GM21447 (cell line): ENCODE data around the gene ZNF532.
"Not testable (repeated sequence)": the region's sequence is repeated elsewhere in the genome, so short reads cannot be mapped to it uniquely, and the experiment has no call there.

Experiments
- ATAC-seq: cut with Tn5 transposase; IDR thresholded peaks from one replicate; pipeline ENCODE4 v1.9.1; 2021; ENCODE audit not compliant: unreplicated experiment

ZNF532 gene

DNA sequence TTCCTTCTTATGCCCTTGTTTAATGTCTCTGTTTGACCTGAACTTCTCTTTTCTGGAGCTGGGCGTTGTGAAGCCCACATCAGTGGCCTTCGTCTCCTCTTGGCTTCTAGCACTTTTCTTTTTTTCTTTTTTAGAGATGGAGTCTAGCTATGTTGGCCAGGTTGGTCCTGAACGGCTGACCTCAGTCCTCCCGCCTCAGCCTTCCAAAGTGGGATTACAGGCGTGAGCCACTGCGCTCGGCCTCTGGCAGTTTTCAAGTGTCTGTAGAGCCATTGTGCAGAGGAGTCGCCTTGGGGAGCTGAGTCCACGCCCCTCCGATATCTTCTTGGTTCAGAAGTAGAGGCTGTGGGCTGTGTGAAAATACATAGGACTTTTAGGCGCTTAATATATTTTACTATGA lies 36.5 kb downstream of the ZNF532 start:
- no peak for ATAC-seq

DNA sequence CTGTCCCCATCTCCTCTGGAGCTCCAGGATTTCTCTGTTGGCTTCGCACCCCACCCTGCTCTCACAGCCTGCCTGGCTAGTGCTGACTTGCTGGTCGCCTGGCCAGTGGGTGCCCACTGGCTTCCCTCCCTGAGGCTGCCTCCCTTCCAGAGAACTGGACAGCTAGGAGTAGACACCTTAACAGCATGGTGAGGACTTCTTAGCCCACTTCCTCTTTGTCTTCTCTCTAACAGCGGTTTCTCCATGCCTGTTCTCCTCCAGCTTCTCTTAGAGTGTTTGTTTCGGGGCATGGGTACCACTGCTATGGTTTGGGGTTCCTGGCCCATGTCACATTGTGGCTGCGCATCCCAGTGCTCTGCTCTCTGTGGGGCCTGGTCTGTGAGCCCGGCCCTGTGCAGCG lies 37.1 kb downstream of the ZNF532 start:
- ATAC-seq = no peak

DNA sequence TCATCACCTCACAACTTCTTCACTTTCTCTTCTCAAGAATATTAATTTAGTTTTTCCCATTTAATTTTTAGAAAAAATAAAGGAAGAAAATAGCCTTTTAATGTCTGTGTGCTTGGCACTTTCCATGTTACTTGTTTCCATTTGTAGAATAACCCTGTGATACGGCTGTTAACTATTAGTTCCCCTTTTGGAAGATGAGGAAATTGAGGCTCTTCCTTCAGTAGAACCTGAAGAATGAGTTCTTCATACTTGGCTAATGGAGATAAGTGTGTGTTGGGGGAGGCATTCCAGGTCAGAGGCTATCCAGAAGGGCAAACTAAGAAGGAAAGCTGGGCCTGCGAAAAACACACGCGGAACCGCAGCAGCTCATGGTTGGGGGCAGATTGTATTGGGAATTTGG lies 38.3 kb downstream of the ZNF532 start:
- no peak for ATAC-seq

DNA sequence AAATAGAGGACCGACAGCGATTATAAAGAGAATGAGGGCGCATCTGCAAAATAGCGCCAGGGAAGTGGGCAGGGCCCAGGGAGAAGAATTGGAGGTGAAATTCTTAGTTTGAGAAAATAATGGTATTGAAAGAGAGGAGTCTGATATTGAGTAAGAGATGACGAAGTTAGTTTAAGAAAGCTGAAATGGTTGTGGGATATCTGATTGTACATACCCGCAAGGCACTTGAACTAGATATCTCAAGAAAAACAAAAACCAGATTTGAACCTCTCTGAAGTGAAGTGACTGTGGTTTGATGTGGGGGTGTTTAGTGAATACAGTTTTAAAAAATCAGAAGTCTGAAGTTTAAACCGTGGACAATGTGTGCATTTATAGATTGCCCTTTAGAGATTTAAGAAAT lies 38.9 kb downstream of the ZNF532 start:
- no peak for ATAC-seq

DNA sequence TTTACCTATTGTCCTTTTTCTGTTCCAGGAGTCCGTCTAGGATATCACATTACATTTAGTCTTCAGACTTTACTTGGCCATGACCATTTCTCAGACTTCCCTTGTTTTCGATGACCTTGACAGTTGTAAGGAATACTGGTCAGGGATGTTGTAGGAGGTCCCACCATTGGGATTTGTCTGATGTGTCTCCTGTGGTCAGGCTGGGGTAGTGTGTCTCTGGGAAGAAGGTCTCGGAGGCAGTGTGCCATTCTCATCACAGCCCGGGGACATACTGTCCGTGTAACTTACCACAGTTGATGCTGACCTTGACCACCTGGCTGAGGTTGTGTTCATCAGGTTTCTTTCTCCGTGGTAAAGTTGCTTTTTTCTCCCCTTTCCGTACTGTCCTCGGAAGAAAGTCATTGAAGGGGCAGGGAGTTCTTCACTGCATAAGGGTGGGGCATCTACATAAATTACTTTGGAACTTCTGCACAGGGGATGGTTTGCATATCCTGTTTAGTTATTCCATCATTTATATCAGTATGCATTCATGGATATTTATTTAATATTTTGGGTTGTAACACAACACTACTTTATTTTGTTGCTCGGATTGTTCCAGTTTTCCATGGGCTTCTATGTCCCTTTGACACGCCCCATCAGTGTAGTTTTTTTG lies 41.2 kb downstream of the ZNF532 start:
- no peak for ATAC-seq

DNA sequence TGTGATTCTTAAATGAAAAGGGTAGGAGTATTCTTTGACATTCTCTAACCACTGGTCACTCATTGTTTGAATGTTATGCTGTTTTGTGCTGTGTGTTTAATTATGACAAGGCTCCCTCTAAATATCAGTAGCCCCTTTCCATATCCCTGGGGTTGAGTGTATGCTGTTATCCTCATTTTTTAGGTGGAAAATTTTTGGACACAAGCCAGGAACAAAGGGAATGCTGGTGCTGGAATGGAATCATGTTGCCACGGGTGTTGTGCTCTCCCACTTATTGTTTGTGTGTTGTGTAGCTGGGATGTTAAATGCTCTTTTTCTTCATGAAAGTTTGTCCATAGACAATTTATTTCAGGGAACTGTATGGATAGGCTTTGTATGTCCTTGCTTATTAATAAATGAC lies 43.3 kb downstream of the ZNF532 start:
- ATAC-seq = no peak

DNA sequence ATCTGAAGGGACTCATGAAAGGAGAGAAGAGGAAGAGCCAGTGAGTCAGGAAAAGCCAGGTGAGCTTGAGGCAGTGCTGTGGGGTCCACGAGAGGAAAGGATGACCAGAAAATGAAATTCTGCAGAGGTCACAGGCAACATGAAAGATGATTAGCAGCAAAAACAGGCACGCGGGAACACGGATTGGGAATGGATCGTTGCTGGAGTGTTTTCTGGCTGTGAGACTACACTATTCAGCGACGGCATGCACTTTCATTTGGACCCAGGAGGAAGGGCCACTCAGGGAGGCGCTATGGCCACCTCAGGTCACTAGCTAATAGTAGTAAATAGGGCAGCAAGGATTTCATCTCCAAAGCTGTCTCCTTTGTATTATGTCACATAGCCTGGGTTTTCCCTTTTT lies 44.8 kb downstream of the ZNF532 start:
- ATAC-seq = no peak

DNA sequence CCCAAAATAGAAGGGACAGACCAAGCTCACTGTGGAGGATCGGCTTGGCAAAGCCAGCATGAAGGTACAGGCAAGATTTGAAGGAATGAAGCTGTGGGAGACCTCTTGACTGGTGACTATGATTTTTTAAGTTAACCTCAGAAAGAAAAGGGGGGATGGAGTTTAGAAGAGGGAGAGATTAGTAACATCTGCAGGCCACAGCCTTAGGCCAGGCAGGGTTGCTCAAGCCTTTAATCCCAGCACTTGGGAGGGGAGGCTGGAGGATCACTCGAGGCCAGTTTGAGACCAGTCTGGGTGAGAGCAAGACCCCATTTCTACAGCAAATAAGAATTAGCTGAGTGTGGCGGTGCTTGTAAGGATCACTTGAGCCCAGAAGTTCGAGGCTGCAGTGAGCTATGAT lies 46.6 kb downstream of the ZNF532 start:
- ATAC-seq = no peak

DNA sequence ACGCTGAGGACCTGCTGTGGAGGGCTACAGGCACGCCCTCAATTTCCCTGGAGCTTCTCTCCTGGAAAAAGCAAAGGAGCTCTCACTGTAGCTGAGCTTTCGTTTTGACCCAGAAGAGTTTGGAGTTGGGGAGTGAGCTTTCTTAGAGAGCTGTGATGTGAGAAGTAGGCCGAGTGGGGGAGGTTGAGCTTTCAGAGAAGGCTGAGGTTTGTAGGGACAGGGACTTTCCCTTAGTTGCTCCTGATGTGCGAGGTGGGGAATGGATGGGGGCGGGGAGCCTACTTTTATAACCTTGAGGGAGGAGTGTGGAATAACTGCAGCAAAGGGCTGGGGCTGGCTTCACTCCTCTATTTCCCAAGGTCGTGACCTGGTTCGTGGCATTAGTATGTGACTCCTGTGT lies 47.1 kb downstream of the ZNF532 start:
- no peak for ATAC-seq

DNA sequence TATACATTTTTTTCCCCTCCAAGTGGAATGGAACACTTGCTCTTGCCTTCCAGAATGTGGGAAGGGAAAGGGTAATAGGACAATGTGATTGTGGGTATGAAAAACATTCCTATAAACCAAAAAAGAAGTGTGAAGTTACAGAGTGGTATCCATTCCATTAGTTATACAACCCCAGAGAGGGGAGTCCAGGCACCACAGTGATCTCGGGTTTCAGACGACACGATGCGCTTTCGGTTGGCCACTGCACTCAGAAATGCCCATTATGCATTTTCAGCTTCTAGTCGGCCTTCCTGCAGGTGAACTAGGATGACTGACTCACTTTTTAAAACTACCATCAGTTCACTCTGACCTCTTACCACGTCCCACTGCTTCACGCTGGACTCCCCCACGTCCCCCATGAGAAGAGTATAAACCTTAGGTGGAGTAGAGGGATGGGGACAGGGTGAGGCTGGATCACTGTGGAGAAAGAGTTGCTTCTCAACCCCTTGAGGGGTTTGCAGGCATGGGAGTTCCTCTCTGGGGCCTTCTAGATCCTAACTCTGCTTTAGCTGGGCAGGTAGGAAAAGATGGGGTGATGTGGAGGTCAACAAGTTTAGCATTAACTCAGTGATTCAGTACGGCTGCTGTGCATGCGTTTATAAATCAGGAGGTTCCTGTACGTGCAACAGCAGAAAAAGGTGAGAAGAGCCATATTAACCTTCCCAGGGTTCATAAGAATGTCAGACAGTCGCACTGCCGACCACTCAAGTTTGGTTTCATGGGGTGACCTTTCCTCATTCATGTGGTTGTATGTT lies 50.5 kb downstream of the ZNF532 start:
- ATAC-seq = no peak

DNA sequence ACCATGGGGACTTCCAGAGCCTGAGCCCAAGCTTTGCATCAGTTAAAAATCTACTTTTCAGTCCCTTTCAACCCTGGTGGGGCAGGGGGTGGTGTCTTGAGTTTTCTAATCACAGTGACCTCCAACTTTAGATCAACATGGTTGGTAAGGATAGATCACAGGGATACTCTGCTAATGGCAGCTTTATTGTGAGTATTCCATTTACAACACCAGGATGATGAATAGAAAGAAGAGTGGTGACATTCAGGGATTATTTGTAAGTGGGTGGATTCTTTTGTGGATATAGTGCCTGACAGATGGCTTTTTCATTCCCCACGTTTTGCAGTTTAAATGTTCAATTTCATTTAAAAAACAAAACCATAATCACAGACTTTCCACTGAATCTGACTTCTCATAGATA lies 51.3 kb downstream of the ZNF532 start:
- ATAC-seq = no peak

DNA sequence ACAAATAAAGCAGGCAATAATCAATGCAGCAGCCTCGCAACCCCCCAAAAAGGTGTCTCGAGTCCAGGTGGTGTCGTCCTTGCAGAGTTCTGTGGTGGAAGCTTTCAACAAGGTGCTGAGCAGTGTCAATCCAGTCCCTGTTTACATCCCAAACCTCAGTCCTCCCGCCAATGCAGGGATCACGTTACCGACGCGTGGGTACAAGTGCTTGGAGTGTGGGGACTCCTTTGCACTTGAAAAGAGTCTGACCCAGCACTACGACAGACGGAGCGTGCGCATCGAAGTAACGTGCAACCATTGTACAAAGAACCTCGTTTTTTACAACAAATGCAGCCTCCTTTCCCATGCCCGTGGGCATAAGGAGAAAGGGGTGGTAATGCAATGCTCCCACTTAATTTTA lies 55.3 kb downstream of the ZNF532 start:
- ATAC-seq = not testable (repeated sequence)

DNA sequence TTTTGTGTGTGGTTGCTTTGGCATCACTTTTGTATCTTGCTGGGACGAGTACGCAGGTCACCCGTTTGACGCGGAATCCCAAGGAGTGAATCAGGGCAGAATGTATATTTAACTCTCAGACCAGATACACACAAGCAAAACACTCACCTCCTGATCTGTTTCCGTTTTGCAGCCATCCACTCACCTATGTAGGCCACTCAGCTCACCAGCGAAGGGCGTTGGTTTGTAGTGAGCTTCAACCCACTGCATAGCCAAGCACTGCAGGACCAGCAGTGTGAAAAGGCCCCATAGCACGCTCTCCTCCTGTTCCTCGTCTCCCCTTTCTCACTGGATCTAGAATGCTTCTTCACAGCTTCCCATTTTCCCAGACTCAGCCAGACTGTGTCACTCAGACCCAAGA lies 58.3 kb downstream of the ZNF532 start:
- ATAC-seq = no peak

DNA sequence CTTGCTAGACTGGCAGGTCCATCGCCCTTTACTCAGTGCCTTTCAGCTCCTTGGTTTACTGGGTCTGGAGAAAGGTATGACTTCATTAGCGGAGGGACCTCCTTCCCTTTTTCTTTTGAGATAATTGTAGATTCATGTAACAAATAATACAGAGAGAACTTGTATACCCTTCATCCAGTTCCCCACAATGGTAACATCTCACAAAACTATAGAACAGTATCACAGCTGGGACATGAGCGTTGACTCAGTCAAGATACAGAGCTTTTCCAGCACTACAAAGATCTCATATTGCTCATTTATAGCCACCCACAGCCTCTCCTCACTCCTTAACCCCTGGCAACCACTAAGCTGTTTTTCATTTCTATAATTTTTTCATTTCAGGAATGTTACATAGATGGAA lies 59.8 kb downstream of the ZNF532 start:
- no peak for ATAC-seq

DNA sequence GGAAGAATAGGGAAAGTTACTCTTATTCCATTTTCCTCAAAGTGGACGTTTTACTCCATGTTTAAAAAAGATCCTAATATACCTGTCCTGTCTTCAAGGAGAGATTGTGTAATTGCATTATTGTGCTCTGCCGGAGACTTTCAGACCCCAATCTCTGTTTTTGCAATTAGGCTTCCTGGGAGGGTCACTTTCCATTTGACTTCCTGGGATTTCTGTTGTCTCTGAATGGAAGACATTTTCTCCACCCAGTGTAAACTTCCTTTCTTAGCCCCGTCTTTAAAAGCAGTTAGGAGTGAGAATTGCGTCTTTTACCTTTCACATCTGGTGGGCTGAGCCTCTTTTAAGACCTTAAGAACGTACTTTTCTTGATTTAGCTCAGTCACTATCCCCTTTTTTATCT lies 63.0 kb downstream of the ZNF532 start:
- ATAC-seq = no peak

DNA sequence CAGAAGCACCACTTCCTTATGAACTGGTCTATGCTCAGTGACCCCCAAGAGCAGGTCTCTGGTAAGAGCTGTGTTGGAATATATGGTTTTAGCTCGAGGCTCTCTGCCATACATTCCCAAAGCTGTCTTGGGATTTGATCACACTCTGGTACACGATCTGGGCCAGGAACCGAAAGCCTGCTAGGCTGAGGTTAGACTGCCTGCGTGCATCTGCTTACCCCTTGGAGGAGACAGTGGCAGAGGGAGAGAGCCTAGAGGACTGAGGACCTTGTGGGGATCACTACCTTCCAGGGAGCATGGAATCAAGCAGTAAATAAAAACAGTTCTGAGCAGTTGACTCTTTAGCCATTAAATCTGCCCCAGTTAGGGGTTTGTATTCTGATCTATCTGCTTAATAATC lies 63.7 kb downstream of the ZNF532 start:
- no peak for ATAC-seq

DNA sequence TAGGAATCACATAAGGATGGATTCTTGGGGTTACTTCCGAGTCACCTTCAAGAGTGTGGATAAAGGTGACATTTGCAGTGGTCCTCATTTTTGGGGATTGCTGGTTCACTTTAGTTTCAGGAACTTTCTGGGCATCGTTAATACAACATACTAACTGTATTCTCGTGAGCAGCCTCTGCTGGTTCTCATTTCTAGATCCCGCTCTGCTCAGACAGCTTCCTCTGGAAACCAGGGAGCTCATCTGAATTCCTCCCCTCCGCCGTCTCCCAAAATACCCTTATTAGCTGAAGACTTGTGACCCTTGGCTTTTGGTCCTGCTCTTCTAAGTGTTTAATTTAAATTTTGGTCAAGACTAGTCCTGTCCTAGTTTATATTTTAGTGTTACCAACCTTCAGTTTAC lies 64.5 kb downstream of the ZNF532 start:
- no peak for ATAC-seq

DNA sequence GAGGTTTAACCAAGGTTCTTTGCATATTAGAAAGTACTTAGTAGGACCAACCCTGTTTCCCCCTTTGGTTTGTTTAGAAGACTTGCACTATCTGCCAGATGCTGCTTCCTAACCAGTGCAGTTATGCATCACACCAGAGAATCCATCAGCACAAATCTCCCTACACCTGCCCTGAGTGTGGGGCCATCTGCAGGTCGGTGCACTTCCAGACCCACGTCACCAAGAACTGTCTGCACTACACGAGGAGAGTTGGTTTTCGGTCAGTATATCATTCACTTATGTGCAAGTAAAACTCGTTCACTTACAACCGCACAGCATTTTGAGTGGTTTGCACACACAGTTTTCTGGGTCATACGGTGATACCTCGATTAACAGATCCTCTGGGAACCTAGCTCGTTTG lies 69.7 kb downstream of the ZNF532 start:
- ATAC-seq = no peak

DNA sequence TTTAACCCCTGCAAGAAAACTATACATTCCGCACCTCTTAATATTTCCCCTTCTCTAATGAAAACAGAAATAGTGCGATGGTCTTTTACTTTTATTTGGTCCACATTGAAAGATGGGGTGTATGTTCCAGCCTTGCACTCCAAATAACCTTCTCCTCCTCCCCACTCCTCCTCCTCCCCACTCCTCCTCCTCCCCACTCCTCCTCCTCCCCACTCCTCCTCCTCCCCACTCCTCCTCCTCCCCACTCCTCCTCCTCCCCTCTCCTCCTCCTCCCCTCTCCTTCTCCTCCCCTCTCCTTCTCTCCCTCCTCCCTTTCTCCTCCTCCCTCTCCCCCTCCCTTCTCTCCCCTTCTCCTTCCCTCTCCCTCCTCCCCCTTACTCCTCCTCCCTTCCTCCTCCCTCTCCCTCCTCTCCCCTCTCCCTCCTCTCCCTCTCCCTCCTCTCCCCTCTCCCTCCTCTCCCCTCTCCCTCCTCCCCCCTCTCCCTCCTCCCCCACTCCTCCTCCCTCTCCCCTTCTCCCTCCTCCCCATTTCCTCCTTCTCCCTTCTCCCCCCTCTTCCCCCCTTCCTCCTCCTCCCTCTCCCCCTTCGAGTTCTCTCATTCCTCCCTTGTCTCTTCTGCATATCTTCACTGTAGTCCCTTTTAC lies 70.4 kb downstream of the ZNF532 start:
- ATAC-seq = no peak

DNA sequence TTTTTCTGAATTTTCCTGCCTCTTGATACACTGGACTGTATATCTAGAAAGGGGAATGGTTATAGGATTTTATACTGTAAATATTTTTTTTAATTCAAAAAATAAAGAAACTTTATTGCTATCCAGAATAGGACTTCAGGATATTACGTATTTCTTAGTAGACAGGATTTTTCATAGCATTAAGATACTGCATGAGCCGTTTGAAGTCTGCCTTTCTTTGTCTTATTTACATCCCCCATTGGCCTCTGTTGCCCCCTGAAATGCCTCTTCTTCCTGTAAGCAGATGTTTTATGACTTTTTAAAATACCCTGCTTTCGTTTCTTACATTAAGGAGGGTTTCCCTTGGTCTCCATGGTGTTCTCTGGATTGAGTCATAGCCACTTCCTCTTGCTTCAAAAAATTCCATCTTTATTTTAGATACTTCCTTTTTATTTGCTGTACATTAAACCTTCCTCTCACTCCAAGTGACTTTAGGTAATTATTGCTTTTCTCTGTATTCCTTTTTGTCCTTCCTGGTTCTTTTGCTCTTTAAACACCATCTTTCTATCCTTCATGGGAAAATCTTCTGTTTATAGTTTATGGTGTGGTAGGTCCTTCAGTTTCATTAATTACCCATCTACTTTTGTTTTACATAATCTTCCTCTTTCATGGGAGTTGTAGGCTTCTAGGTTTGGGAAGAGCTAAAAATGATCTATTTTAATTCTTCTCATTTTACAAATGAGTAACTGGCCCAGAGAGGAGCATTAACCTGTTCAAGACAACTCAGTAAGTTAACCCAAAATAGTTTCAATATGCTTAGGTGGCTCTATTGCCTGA lies 72.6 kb downstream of the ZNF532 start:
- no peak for ATAC-seq

DNA sequence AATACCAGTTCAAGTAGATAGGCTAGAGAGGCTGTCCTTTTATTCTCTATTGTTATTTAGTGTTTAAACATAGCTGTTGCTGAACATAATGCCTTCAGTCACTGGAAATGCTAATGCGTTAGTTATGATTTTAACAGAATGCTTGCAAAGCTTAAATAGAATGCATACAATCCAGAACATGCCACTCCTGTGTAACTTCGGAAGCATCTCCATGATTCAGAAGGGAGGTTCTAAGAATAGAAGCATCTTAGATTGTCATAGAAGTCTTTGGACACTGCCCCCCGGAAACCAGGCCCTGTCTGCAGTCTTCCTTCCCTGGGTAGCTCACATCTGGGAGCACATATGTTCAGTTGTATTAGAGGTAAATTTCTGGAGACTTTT lies 73.2 kb downstream of the ZNF532 start:
- no peak for ATAC-seq
